ENCODE measurements around the gene KY.

DNA sequence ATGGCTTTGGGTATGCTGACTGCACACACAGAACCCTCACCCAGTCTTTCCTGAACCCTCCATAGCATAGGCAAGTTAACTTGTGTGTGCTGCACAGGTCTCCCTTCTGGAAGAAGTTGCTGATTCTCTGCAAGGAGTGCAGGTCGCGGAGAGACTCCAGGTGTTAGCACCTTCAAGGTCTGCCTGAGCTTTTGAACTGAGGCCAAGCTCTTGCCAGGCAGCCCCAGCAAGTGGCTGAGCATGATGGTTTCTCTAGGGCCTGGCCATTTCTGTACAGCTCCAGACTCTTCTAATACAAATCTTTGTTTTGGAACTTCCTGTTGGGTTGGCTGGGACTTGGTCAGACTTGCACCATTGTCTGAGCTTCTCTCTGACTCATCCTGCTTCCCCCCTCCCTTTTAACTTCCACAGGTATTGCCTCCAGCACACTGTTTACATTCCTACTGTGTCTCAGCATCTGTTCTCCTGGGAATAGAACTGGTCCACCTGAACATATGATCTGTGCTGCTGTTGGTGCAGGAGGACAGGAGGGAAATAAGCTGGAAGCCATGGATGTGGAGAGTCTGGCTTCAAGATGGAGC, 53.3 kb downstream of the KY start:
- TF ChIP-seq BACH2 (CRISPR knock-in tag; IDR thresholded peaks at IDR 0.05; ENCODE audit: borderline replicate concordance) = no peak
- TF ChIP-seq, protein P1, sequence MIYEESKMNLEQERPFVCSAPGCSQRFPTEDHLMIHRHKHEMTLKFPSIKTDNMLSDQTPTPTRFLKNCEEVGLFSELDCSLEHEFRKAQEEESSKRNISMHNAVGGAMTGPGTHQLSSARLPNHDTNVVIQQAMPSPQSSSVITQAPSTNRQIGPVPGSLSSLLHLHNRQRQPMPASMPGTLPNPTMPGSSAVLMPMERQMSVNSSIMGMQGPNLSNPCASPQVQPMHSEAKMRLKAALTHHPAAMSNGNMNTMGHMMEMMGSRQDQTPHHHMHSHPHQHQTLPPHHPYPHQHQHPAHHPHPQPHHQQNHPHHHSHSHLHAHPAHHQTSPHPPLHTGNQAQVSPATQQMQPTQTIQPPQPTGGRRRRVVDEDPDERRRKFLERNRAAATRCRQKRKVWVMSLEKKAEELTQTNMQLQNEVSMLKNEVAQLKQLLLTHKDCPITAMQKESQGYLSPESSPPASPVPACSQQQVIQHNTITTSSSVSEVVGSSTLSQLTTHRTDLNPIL (CRISPR knock-in tag; IDR thresholded peaks at IDR 0.05; ENCODE audit: low read depth) = no peak
- TF ChIP-seq RARB (CRISPR knock-in tag; IDR thresholded peaks at IDR 0.05) = no peak
- TF ChIP-seq, protein P2, sequence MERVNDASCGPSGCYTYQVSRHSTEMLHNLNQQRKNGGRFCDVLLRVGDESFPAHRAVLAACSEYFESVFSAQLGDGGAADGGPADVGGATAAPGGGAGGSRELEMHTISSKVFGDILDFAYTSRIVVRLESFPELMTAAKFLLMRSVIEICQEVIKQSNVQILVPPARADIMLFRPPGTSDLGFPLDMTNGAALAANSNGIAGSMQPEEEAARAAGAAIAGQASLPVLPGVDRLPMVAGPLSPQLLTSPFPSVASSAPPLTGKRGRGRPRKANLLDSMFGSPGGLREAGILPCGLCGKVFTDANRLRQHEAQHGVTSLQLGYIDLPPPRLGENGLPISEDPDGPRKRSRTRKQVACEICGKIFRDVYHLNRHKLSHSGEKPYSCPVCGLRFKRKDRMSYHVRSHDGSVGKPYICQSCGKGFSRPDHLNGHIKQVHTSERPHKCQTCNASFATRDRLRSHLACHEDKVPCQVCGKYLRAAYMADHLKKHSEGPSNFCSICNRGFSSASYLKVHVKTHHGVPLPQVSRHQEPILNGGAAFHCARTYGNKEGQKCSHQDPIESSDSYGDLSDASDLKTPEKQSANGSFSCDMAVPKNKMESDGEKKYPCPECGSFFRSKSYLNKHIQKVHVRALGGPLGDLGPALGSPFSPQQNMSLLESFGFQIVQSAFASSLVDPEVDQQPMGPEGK (CRISPR knock-in tag; IDR thresholded peaks at IDR 0.05; ENCODE audit: borderline replicate concordance) = no peak
- no peak for TF ChIP-seq ZFP3 (CRISPR knock-in tag; IDR thresholded peaks at IDR 0.05)
- no peak for TF ChIP-seq ZNF8 (CRISPR knock-in tag; IDR thresholded peaks at IDR 0.05)
- no peak for TF ChIP-seq ZFP30 (CRISPR knock-in tag; IDR thresholded peaks at IDR 0.05)
- no peak for TF ChIP-seq ISL1 (CRISPR knock-in tag; IDR thresholded peaks at IDR 0.05)
- TF ChIP-seq OSR1 (CRISPR knock-in tag; IDR thresholded peaks at IDR 0.05) = no peak
- no peak for TF ChIP-seq CSDC2 (CRISPR knock-in tag; IDR thresholded peaks at IDR 0.05)

Data from SK-N-SH treated with all-trans-retinoic acid at 6 μM for 48 hours (cell line).